Activated T-cell treated with anti-CD3 and anti-CD28 coated beads for 48 hours (primary cell): ENCODE measurements around the gene PKD2L2.
"Not testable (repeated sequence)": the region's sequence is repeated elsewhere in the genome, so short reads cannot be mapped to it uniquely, and the experiment has no call there.

Source experiments
- DNase-seq: peaks from one replicate; pipeline ENCODE4 v3.0.0-alpha.2; 2020; ENCODE audit warnings: low read depth

PKD2L2 gene

GRCh38 chr5:137957948-137958347 lies 68.7 kb downstream of the PKD2L2 start:
- no peak for DNase-seq

- DNase-seq, result no peak
Measured at GRCh38 chr5:137959488-137959887, 70.2 kb downstream of the PKD2L2 start.

DNA sequence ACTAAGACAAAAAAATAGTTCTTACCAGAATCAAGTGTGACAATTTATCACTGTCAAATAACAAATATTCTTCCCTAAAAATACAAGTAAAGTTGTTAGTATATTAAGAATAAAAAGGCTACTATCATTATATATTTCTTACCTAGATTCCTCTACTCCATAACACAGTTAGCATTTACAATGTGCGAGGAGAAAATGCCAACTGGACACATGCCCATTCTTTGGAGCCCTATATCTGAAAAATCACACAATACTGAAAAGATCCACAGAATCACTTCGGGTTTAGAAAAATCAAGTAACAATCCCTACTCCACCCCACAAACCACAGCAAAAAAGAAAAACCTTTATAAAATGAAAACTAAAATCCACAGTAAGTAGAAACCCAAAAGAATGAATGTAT lies 70.9 kb downstream of the PKD2L2 start:
- DNase-seq, result no peak

DNA sequence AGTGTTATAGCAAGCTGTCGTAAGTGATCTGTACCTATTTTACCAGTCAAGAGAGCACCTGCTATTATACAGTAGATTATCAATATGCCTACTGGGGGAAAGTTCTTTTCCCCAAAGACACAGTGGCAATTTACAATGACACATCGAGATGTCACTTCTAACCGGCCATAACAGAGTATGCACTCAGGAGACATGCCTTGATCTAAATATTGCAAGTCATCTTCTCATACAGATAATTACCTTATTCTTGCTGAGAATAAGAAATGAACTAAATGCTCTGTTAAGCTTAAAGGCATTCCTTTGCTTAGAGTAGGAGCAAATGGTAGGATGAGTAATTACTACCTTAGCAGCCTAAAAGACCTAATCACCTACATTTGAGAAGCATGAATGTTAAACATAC lies 71.6 kb downstream of the PKD2L2 start:
- DNase-seq, result no peak

DNA sequence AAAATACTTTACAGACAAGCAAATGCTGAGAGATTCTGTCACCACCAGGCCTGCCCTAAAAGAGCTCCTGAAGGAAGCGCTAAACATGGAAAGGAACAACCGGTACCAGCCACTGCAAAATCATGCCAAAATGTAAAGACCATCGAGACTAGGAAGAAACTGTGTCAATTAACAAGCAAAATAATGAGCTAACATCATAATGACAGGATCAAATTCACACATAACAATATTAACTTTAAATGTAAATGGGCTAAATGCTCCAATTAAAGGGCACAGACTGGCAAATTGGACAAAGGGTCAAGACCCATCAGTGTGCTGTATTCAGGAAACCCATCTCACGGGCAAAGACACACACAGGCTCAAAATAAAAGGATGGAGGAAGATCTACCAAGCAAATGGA lies 81.1 kb downstream of the PKD2L2 start:
- DNase-seq, result not testable (repeated sequence)

GRCh38 chr5:137975208-137975607 lies 86.0 kb downstream of the PKD2L2 start:
- DNase-seq, result no peak

DNA sequence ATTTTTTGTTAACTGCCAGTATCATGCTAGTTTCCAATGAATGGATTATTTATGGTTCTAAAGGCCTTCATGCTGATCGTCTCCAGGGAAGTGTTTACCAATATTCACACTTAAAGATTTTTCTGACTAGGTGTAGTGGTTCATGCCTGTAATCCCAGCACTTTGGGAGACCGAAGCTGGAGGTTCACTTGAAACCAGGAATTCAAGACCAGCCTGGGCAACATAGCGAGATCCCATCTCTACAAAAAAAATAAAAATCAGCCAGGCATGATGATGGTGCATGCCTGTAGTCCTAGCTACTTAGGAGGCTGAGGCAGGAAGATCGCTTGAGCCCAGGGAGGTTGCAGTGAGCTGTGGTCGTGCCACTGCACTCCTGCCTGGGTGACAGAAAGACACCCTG lies 100.2 kb downstream of the PKD2L2 start:
- no peak for DNase-seq
